ENCODE results near the gene CCL15.

- TF ChIP-seq, protein P1, sequence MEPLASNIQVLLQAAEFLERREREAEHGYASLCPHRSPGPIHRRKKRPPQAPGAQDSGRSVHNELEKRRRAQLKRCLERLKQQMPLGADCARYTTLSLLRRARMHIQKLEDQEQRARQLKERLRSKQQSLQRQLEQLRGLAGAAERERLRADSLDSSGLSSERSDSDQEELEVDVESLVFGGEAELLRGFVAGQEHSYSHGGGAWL (CRISPR knock-in tag; IDR thresholded peaks at IDR 0.05), result 0 out of 2 replicates have a peak, but pooled peaks have one; percentile 35
- TF ChIP-seq, protein P2, sequence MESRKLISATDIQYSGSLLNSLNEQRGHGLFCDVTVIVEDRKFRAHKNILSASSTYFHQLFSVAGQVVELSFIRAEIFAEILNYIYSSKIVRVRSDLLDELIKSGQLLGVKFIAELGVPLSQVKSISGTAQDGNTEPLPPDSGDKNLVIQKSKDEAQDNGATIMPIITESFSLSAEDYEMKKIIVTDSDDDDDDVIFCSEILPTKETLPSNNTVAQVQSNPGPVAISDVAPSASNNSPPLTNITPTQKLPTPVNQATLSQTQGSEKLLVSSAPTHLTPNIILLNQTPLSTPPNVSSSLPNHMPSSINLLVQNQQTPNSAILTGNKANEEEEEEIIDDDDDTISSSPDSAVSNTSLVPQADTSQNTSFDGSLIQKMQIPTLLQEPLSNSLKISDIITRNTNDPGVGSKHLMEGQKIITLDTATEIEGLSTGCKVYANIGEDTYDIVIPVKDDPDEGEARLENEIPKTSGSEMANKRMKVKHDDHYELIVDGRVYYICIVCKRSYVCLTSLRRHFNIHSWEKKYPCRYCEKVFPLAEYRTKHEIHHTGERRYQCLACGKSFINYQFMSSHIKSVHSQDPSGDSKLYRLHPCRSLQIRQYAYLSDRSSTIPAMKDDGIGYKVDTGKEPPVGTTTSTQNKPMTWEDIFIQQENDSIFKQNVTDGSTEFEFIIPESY (CRISPR knock-in tag; IDR thresholded peaks at IDR 0.05), result no peak
- TF ChIP-seq, protein P3, sequence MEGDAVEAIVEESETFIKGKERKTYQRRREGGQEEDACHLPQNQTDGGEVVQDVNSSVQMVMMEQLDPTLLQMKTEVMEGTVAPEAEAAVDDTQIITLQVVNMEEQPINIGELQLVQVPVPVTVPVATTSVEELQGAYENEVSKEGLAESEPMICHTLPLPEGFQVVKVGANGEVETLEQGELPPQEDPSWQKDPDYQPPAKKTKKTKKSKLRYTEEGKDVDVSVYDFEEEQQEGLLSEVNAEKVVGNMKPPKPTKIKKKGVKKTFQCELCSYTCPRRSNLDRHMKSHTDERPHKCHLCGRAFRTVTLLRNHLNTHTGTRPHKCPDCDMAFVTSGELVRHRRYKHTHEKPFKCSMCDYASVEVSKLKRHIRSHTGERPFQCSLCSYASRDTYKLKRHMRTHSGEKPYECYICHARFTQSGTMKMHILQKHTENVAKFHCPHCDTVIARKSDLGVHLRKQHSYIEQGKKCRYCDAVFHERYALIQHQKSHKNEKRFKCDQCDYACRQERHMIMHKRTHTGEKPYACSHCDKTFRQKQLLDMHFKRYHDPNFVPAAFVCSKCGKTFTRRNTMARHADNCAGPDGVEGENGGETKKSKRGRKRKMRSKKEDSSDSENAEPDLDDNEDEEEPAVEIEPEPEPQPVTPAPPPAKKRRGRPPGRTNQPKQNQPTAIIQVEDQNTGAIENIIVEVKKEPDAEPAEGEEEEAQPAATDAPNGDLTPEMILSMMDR (CRISPR knock-in tag; IDR thresholded peaks at IDR 0.05), result peak; percentile 87
Measured at GRCh38 chr17:35981908-35982330, 19.4 kb downstream of the CCL15 start.
